ENCODE measurements around the gene RUNX2. TPM values are rescaled to one million over a fixed set of nuclear protein-coding genes. Genes with fewer than 3 reads are reported as not detected.

RUNX2 gene
- polyA plus RNA-seq, 1 donor = 0.66 TPM

GRCh38 chr6:45587229-45588060, 259.3 kb downstream of the RUNX2 start:
- no peak for DNase-seq (ENCODE audit: low read depth)

- no peak for DNase-seq (ENCODE audit: low read depth)
Measured at GRCh38 chr6:45589367-45589766, 261.2 kb downstream of the RUNX2 start.

GRCh38 chr6:45590226-45590625, 262.1 kb downstream of the RUNX2 start:
- DNase-seq (ENCODE audit: low read depth) = no peak

- DNase-seq (ENCODE audit: low read depth) = no peak
Measured at GRCh38 chr6:45590696-45591184, 262.6 kb downstream of the RUNX2 start.

- no peak for DNase-seq (ENCODE audit: low read depth)
Measured at GRCh38 chr6:45591306-45591705, 263.2 kb downstream of the RUNX2 start.

- no peak for DNase-seq (ENCODE audit: low read depth)
Measured at GRCh38 chr6:45591890-45592289, 263.8 kb downstream of the RUNX2 start.

- no peak for DNase-seq (ENCODE audit: low read depth)
Measured at GRCh38 chr6:45592991-45593390, 264.9 kb downstream of the RUNX2 start.

- no peak for DNase-seq (ENCODE audit: low read depth)
Measured at GRCh38 chr6:45595010-45595851, 267.1 kb downstream of the RUNX2 start.

GRCh38 chr6:45597424-45597823, 269.3 kb downstream of the RUNX2 start:
- DNase-seq (ENCODE audit: low read depth) = no peak

- no peak for DNase-seq (ENCODE audit: low read depth)
Measured at GRCh38 chr6:45599053-45599452, 270.9 kb downstream of the RUNX2 start.

GRCh38 chr6:45605971-45606370, 277.8 kb downstream of the RUNX2 start:
- DNase-seq (ENCODE audit: low read depth) = no peak

- no peak for DNase-seq (ENCODE audit: low read depth)
Measured at GRCh38 chr6:45606831-45607400, 278.8 kb downstream of the RUNX2 start.

- DNase-seq (ENCODE audit: low read depth) = no peak
Measured at GRCh38 chr6:45607798-45608197, 279.7 kb downstream of the RUNX2 start.

- no peak for DNase-seq (ENCODE audit: low read depth)
Measured at GRCh38 chr6:45608252-45608913, 280.3 kb downstream of the RUNX2 start.

- no peak for DNase-seq (ENCODE audit: low read depth)
Measured at GRCh38 chr6:45609141-45609638, 281.1 kb downstream of the RUNX2 start.

GRCh38 chr6:45610374-45610773, 282.2 kb downstream of the RUNX2 start:
- no peak for DNase-seq (ENCODE audit: low read depth)

- DNase-seq (ENCODE audit: low read depth) = no peak
Measured at GRCh38 chr6:45610832-45611231, 282.7 kb downstream of the RUNX2 start.

GRCh38 chr6:45611491-45611890, 283.4 kb downstream of the RUNX2 start:
- DNase-seq (ENCODE audit: low read depth) = no peak

- DNase-seq (ENCODE audit: low read depth) = peak; percentile 52
Measured at GRCh38 chr6:45613656-45614055, 285.5 kb downstream of the RUNX2 start.

- DNase-seq (ENCODE audit: low read depth) = no peak
Measured at GRCh38 chr6:45614488-45615285, 286.6 kb downstream of the RUNX2 start.

GRCh38 chr6:45616209-45616608, 288.1 kb downstream of the RUNX2 start:
- DNase-seq (ENCODE audit: low read depth) = no peak

Measured in forelimb muscle (tissue), 1 donor.